HepG2 (cell line): Measurements from ENCODE around the gene TCL1A. TPM values are rescaled to one million over a fixed set of nuclear protein-coding genes. Genes with fewer than 3 reads are reported as not detected.

Source experiments
- ATAC-seq: fragments of 200-7000 bp; cut with Tn5 transposase; 3 replicates; pipeline ENCODE4 v1.9.1; 2020; ENCODE audit warnings: mild to moderate bottlenecking, moderate library complexity
- BruUV-seq: library from RNA; stranded (reverse); fragments of 400-500 nt; replicated peaks from 2 replicates; lab custom pipeline; 2021; lab: Mats Ljungman, UMichigan
- CTCF ChIA-PET: fragments of 300-600 bp; formaldehyde crosslinking; extraction: SDS; loops from one replicate; lab custom pipeline; 2021; ENCODE audit warnings: low total read pairs, inconsistent platforms, low intra/inter-chr PET ratio; lab: Yijun Ruan, JAX
- POLR2A ChIA-PET: fragments of 350-600 bp; sonication (Branson Sonifier 250); formaldehyde crosslinking; loops from one replicate; lab custom pipeline; 2020; ENCODE audit warnings: antibody characterized with exemption, inconsistent platforms; lab: Yijun Ruan, JAX
- DNase-seq: peaks from one replicate; pipeline ENCODE4 v3.0.0-alpha.2; 2015; ENCODE audit warnings: low spot score
- FAIRE-seq: peaks from 3 replicates; lab custom pipeline; 2011; peaks lifted over from hg19 to GRCh38; lab: Jason Lieb, UNC
- H2AFZ ChIP-seq: one replicate; pipeline ENCODE4 v1.6.1; 2011; ENCODE audit warnings: low read length, inconsistent platforms
- H3K27ac ChIP-seq: fragments of 300-600 bp; 3 replicates; pipeline ENCODE4 v1.8.0; 2011; ENCODE audit warnings: mixed run types, mild to moderate bottlenecking, mixed read lengths, low read length, inconsistent platforms; ENCODE audit not compliant: insufficient read depth; ENCODE audit errors: extremely low read length
- H3K27me3 ChIP-seq, 2 experiments: fragments of 200-600 bp in 1 of 2; 2 replicates in 1 of 2; 3 replicates in 1 of 2; pipeline versions ENCODE4 v1.6.0 to v1.8.0; 2011; ENCODE audit warnings: low read length in 2 of 2, mild to moderate bottlenecking in 2 of 2, moderate library complexity in 2 of 2, inconsistent platforms in 1 of 2; ENCODE audit not compliant: insufficient read depth in 2 of 2, control insufficient read depth in 1 of 2
- H3K36me3 ChIP-seq, 2 experiments: fragments of 200-600 bp in 1 of 2; replicated peaks in 1 of 2; 2 replicates in 1 of 2; 3 replicates in 1 of 2; pipeline versions ENCODE4 v1.5.1 to v1.8.0; 2011; ENCODE audit warnings: low read length in 2 of 2, inconsistent platforms in 1 of 2; ENCODE audit not compliant: insufficient read depth in 2 of 2, control insufficient read depth in 1 of 2
- H3K4me1 ChIP-seq: 2 replicates; pipeline ENCODE4 v1.5.1; 2012; ENCODE audit warnings: low read length, inconsistent platforms; ENCODE audit not compliant: insufficient read depth
- H3K4me2 ChIP-seq: 2 replicates; pipeline ENCODE4 v1.6.0; 2011; ENCODE audit warnings: low read depth, low read length, inconsistent platforms
- H3K4me3 ChIP-seq, 3 experiments: fragments of 200-600 bp in 1 of 3; sonication (generic), shearing (Covaris generic) in 1 of 3; replicated peaks in 1 of 3; 2 replicates each; pipeline ENCODE4 v1.5.1; 2011 to 2016; ENCODE audit warnings: low read length in 3 of 3, inconsistent platforms in 2 of 3, low read depth in 2 of 3, mild to moderate bottlenecking in 2 of 3, control low read depth in 1 of 3, mixed read lengths in 1 of 3; ENCODE audit not compliant: insufficient read depth in 1 of 3
- H3K79me2 ChIP-seq: one replicate; pipeline ENCODE4 v1.6.1; 2011; ENCODE audit warnings: low read length, inconsistent platforms; ENCODE audit not compliant: insufficient read depth
- H3K9ac ChIP-seq: 2 replicates; pipeline ENCODE4 v1.6.0; 2011; ENCODE audit warnings: mild to moderate bottlenecking, low read depth, low read length, inconsistent platforms; ENCODE audit not compliant: insufficient read depth
- H3K9me3 ChIP-seq: 2 replicates; pipeline ENCODE4 v1.5.1; 2012; ENCODE audit warnings: mild to moderate bottlenecking, low read length
- H4K20me1 ChIP-seq: 2 replicates; pipeline ENCODE4 v1.6.0; 2011; ENCODE audit warnings: inconsistent platforms, mild to moderate bottlenecking, low read length, moderate library complexity; ENCODE audit not compliant: insufficient read depth
- ELF3 ChIP-seq: IDR thresholded peaks from 2 replicates; pipeline ENCODE4 v1.6.1; 2016; ENCODE audit warnings: missing genetic modification reagents, missing compliant biosample characterization
- ETV6 ChIP-seq: sonication (generic); formaldehyde crosslinking; conservative IDR thresholded peaks from 2 replicates; pipeline ENCODE4 v1.4.0; 2020; ENCODE audit warnings: missing genetic modification reagents
- NR2F2 ChIP-seq: IDR thresholded peaks from 2 replicates; pipeline ENCODE4 v1.6.1; 2012; ENCODE audit warnings: low read depth, inconsistent platforms, borderline replicate concordance
- RAD21 ChIP-seq: fragments of 450-650 bp; formaldehyde crosslinking; IDR thresholded peaks from 2 replicates; pipeline ENCODE4 v1.5.0; 2020; ENCODE audit warnings: mild to moderate bottlenecking
- SMC3 ChIP-seq: IDR thresholded peaks from 2 replicates; pipeline ENCODE4 v1.6.1; 2011; ENCODE audit warnings: low read length, improper control_type of control experiment
- STAG1 ChIP-seq: sonication (generic); formaldehyde crosslinking; IDR thresholded peaks from 2 replicates; pipeline ENCODE4 v1.4.0; 2020; ENCODE audit warnings: missing genetic modification reagents
- WGBS: methylation state at CpG from one replicate; pipeline ENCODE4 v1.1.6; 2017; ENCODE audit warnings: low lambda C conversion rate; 5-methylcytosine and 5-hydroxymethylcytosine counted together
- in situ Hi-C: cut with HindIII; loops from 2 replicates; pipeline ENCODE4 v1.10.0; 2017; ENCODE audit warnings: low pct_unique_long_range_greater_than_20kb; ENCODE audit not compliant: extremely low pct_ligation_motif_present
- intact Hi-C: fragments of 100-400 bp; cut with micrococcal nuclease; formaldehyde crosslinking; loops from one replicate; pipeline ENCODE4 v1.10.0; 2022; ENCODE audit not compliant: unreplicated experiment
- polyA plus RNA-seq, 8 experiments: library from polyadenylated mRNA; depleted of rRNA in 3 of 8; stranded (reverse) in 7 of 8; unstranded in 1 of 8; fragments of >200 nt; fragmentation: Illumina TruSeq in 4 of 8; extraction: Trizol in 4 of 8; gene quantifications; 2 replicates each; pipeline versions ENCODE4 v1.2.1 to v1.2.3, GENCODE V29; 2011 to 2016; ENCODE audit warnings: low read depth in 4 of 8, missing spikeins in 1 of 8, mixed read lengths in 1 of 8; ENCODE audit not compliant: insufficient read depth in 1 of 8
- total RNA-seq, 5 experiments: library from RNA; depleted of rRNA; stranded (reverse); fragments of >200 nt; fragmentation: Illumina TruSeq; extraction: Trizol; gene quantifications; 2 replicates each; pipeline ENCODE4 v1.2.3, GENCODE V29; 2016; ENCODE audit warnings: low read depth in 1 of 5
- TF ChIP-seq, protein P1 (sequence below): sonication (generic); formaldehyde crosslinking; conservative IDR thresholded peaks from 2 replicates; pipeline ENCODE4 v1.8.1; 2023; ENCODE audit warnings: missing genetic modification reagents
- TF ChIP-seq, protein P2 (sequence below): sonication (generic); formaldehyde crosslinking; IDR thresholded peaks from 2 replicates; pipeline ENCODE4 v1.5.0; 2020; ENCODE audit warnings: missing genetic modification reagents, mild to moderate bottlenecking, borderline replicate concordance
- TF ChIP-seq, protein P3 (sequence below): sonication (generic); formaldehyde crosslinking; IDR thresholded peaks from 2 replicates; pipeline ENCODE4 v1.8.1; 2023; ENCODE audit warnings: mild to moderate bottlenecking, inconsistent platforms, moderate library complexity, missing genetic modification reagents, borderline replicate concordance
- TF ChIP-seq, protein P4 (sequence below): IDR thresholded peaks from 2 replicates; pipeline ENCODE4 v1.6.1; 2016; ENCODE audit warnings: mild to moderate bottlenecking
- TF ChIP-seq, protein P5 (sequence below): sonication (generic); formaldehyde crosslinking; IDR thresholded peaks from 2 replicates; pipeline ENCODE4 v1.5.0; 2020; ENCODE audit warnings: mild to moderate bottlenecking, missing genetic modification reagents, moderate library complexity

Gene TCL1A
- total and polyA plus RNA-seq, 2 of the 13 experiments (the other 11 are each of a cell fraction or from before 2014, with no cell fraction given): not detected

DNA sequence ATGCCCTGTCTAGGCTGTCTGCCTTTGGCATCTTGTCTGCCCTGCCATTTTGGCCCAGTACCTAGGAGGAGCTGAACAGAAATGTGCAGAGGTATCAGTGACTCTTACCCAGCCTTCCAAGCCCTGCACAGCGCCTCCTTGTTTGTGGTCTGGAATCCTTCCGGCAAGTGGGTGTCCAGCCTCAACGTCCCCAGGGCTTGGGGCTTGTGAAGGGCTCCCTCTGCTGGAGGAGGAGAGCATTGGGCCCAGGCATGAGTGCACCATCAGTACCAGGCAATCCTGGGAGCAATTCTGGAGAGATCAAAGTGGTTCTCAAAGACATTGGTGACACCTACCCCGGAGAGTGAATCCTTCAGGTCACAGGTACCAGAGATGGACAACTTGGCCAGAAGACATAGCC lies 30.1 kb downstream of the TCL1A start:
- peak; percentile 11 for DNase-seq

DNA sequence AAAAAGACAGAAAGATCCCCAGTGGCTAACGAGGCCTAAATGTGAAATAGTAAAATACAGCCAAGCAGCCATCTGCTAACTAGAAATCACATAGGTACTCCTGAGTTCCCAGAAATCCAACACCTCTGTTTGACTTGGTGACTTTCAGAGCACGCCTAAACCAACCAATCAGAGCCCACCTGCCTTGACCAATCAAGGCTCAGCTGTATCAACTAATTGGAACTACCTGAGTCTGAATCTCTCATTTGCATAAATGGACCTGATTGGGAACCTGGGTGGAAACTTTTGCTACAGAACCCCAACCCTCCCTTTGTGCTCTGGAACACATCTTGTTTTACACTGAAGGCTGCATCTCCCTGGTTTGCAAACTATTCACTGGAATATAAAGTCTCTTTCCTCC lies 32.8 kb downstream of the TCL1A start:
- no peaks in the 10 kb centered on the region for H3K4me1 ChIP-seq
- TF ChIP-seq, protein P1, sequence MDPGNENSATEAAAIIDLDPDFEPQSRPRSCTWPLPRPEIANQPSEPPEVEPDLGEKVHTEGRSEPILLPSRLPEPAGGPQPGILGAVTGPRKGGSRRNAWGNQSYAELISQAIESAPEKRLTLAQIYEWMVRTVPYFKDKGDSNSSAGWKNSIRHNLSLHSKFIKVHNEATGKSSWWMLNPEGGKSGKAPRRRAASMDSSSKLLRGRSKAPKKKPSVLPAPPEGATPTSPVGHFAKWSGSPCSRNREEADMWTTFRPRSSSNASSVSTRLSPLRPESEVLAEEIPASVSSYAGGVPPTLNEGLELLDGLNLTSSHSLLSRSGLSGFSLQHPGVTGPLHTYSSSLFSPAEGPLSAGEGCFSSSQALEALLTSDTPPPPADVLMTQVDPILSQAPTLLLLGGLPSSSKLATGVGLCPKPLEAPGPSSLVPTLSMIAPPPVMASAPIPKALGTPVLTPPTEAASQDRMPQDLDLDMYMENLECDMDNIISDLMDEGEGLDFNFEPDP (CRISPR knock-in tag): no peak
- TF ChIP-seq, protein P2, sequence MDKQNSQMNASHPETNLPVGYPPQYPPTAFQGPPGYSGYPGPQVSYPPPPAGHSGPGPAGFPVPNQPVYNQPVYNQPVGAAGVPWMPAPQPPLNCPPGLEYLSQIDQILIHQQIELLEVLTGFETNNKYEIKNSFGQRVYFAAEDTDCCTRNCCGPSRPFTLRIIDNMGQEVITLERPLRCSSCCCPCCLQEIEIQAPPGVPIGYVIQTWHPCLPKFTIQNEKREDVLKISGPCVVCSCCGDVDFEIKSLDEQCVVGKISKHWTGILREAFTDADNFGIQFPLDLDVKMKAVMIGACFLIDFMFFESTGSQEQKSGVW (CRISPR knock-in tag): no peak
- TF ChIP-seq NR2F2 (no peak), ETV6 (CRISPR knock-in tag) (no peak)
- TF ChIP-seq, protein P3, sequence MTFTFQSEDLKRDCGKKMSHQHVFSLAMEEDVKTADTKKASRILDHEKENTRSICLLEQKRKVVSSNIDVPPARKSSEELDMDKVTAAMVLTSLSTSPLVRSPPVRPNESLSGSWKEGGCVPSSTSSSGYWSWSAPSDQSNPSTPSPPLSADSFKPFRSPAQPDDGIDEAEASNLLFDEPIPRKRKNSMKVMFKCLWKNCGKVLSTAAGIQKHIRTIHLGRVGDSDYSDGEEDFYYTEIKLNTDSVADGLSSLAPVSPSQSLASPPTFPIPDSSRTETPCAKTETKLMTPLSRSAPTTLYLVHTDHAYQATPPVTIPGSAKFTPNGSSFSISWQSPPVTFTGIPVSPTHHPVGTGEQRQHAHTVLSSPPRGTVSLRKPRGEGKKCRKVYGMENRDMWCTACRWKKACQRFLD: no peak
- TF ChIP-seq, protein P4, sequence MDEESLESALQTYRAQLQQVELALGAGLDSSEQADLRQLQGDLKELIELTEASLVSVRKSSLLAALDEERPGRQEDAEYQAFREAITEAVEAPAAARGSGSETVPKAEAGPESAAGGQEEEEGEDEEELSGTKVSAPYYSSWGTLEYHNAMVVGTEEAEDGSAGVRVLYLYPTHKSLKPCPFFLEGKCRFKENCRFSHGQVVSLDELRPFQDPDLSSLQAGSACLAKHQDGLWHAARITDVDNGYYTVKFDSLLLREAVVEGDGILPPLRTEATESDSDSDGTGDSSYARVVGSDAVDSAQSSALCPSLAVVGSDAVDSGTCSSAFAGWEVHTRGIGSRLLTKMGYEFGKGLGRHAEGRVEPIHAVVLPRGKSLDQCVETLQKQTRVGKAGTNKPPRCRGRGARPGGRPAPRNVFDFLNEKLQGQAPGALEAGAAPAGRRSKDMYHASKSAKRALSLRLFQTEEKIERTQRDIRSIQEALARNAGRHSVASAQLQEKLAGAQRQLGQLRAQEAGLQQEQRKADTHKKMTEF (CRISPR knock-in tag): no peak

More for the DNA sequence above, 30.1 kb downstream of the TCL1A start:
- Histone ChIP-seq H3K36me3 (no peaks in the 10 kb centered on the region), H3K9me3 (no peaks in the 10 kb centered on the region), H3K4me3 (no peak overlapping the region), H3K4me2 (no peak overlapping the region), H3K4me1 (no peaks in the 10 kb centered on the region), H3K79me2 (no peaks in the 10 kb centered on the region), H4K20me1 (no peaks in the 10 kb centered on the region), H3K27ac (no peak overlapping the region), H2AFZ (no peak overlapping the region), H3K27me3 (0 out of 5 replicates have a peak, but pooled peaks cover 0 to 2% of the 10 kb centered on the region in 2 experiments), H3K9ac (no peak overlapping the region)
- intact Hi-C loops: loop anchor here (1.0 kb wide), 2 partner anchors 74 to 122 kb away; no protein-coding TSS in a partner anchor
- BruUV-seq: no TSS peak
- FAIRE-seq (peak; percentile 30), ATAC-seq (peak; percentile 75)
- in situ Hi-C loops: loop anchor here (5.0 kb wide), 1 partner anchor 121 kb away; no protein-coding TSS in a partner anchor
- TF ChIP-seq STAG1 (CRISPR knock-in tag): peak; percentile 58
- peak; percentile 48 for TF ChIP-seq SMC3
- peak; percentile 34; the same call in 1 of the 2 replicates for TF ChIP-seq RAD21
- TF ChIP-seq, protein P5, sequence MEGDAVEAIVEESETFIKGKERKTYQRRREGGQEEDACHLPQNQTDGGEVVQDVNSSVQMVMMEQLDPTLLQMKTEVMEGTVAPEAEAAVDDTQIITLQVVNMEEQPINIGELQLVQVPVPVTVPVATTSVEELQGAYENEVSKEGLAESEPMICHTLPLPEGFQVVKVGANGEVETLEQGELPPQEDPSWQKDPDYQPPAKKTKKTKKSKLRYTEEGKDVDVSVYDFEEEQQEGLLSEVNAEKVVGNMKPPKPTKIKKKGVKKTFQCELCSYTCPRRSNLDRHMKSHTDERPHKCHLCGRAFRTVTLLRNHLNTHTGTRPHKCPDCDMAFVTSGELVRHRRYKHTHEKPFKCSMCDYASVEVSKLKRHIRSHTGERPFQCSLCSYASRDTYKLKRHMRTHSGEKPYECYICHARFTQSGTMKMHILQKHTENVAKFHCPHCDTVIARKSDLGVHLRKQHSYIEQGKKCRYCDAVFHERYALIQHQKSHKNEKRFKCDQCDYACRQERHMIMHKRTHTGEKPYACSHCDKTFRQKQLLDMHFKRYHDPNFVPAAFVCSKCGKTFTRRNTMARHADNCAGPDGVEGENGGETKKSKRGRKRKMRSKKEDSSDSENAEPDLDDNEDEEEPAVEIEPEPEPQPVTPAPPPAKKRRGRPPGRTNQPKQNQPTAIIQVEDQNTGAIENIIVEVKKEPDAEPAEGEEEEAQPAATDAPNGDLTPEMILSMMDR: peak; percentile 63
- no peak for TF ChIP-seq ELF3
- ChIA-PET POLR2A (no interaction called here), CTCF (interaction anchor here (2.4 to 3.0 kb wide), 2 partner anchors 75 to 123 kb away, joined by 7 to 23 read pairs; no protein-coding TSS in a partner anchor)
- 0% methylated on average over 1 of the region's 4 CpGs for WGBS

More for the DNA sequence above, 32.8 kb downstream of the TCL1A start:
- no peak for FAIRE-seq
- no peak for ATAC-seq
- no peaks in the 10 kb centered on the region for H3K9me3 ChIP-seq
- no peaks in the 10 kb centered on the region; a peak in 1 of 5 replicates for H3K27me3 ChIP-seq
- no peak overlapping the region for H3K4me2 ChIP-seq
- no peak overlapping the region for H3K9ac ChIP-seq
- no peaks in the 10 kb centered on the region for H3K79me2 ChIP-seq
- no peak overlapping the region for H2AFZ ChIP-seq
- in situ Hi-C loops (loop anchor here (5.0 kb wide), 1 partner anchor 119 kb away; no protein-coding TSS in a partner anchor), intact Hi-C loops (no loop called here)
- H4K20me1 ChIP-seq: no peaks in the 10 kb centered on the region
- BruUV-seq: no TSS peak
- no peak overlapping the region for H3K27ac ChIP-seq
- POLR2A ChIA-PET: no interaction called here
- H3K36me3 ChIP-seq: no peaks in the 10 kb centered on the region
- 8% methylated on average over 2 of the region's 2 CpGs for WGBS
- no peak overlapping the region for H3K4me3 ChIP-seq
- DNase-seq: no peak
- CTCF ChIA-PET: no interaction called here
